B cell (primary cell): ENCODE results near the gene TPSAB1.

Experiments
- EZH2 ChIP-seq: IDR thresholded peaks from 2 replicates; pipeline ENCODE4 v1.6.1; 2012; ENCODE audit warnings: borderline replicate concordance, low read depth, mild to moderate bottlenecking, moderate library complexity, low read length; ENCODE audit not compliant: insufficient read depth, poor library complexity, severe bottlenecking
- TF ChIP-seq, protein P1 (sequence below): fragments of 200-600 bp; IDR thresholded peaks from one replicate; pipeline ENCODE4 v1.8.0; 2022; ENCODE audit warnings: antibody characterized with exemption, mild to moderate bottlenecking

DNA sequence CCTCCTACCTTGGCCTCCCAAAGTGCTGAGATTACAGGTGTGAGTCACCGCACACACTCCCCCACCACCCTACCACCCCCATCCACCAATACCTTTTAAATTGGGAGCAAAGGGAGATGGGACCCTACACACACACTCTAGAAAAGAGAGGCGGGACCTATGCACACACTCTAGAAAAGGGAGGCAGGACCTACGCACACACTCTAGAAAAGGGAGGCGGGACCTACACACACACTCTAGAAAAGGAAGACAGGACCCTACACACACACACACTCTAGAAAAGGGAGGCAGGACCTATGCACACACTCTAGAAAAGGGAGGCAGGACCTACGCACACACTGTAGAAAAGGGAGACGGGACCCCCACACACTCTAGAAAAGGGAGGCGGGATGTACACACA, 34.3 kb downstream of the TPSAB1 start:
- no peak for TF ChIP-seq EZH2
- TF ChIP-seq, protein P1, sequence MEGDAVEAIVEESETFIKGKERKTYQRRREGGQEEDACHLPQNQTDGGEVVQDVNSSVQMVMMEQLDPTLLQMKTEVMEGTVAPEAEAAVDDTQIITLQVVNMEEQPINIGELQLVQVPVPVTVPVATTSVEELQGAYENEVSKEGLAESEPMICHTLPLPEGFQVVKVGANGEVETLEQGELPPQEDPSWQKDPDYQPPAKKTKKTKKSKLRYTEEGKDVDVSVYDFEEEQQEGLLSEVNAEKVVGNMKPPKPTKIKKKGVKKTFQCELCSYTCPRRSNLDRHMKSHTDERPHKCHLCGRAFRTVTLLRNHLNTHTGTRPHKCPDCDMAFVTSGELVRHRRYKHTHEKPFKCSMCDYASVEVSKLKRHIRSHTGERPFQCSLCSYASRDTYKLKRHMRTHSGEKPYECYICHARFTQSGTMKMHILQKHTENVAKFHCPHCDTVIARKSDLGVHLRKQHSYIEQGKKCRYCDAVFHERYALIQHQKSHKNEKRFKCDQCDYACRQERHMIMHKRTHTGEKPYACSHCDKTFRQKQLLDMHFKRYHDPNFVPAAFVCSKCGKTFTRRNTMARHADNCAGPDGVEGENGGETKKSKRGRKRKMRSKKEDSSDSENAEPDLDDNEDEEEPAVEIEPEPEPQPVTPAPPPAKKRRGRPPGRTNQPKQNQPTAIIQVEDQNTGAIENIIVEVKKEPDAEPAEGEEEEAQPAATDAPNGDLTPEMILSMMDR, result no peak
